Measurements from ENCODE around the gene NECTIN4.

NECTIN4 gene

GRCh38 chr1:161059293-161059692 lies 30.1 kb downstream of the NECTIN4 start:
- Histone ChIP-seq H3K36me3 (ENCODE audit: control insufficient read depth, insufficient read depth, low read length) (no peaks in the 10 kb centered on the region), H3K79me2 (no peaks in the 10 kb centered on the region), H2AFZ (no peak overlapping the region), H3K4me2 (ENCODE audit: low read length) (no peak overlapping the region), H3K9me3 (ENCODE audit: control insufficient read depth, low read length) (no peaks in the 10 kb centered on the region), H3K4me1 (no peaks in the 10 kb centered on the region), H3K27me3 (ENCODE audit: control insufficient read depth, insufficient read depth, low read length) (no peaks in the 10 kb centered on the region), H3K27ac (no peak overlapping the region), H3K9ac (no peak overlapping the region), H3K4me3 (ENCODE audit: low read depth, low read length) (no peak overlapping the region)
- TF ChIP-seq CTCF (IDR thresholded peaks at IDR 0.05), result no peak

GRCh38 chr1:161054805-161055204 lies 34.6 kb downstream of the NECTIN4 start:
- H3K4me1 ChIP-seq, result no peaks in the 10 kb centered on the region
- H3K9me3 ChIP-seq (ENCODE audit: control insufficient read depth, low read length), result no peaks in the 10 kb centered on the region
- H3K79me2 ChIP-seq, result no peaks in the 10 kb centered on the region
- no peak overlapping the region for H3K9ac ChIP-seq
- H3K27ac ChIP-seq, result no peak overlapping the region
- TF ChIP-seq CTCF (IDR thresholded peaks at IDR 0.05), result no peak
- no peak overlapping the region for H2AFZ ChIP-seq
- no peaks in the 10 kb centered on the region for H3K36me3 ChIP-seq (ENCODE audit: control insufficient read depth, insufficient read depth, low read length)
- H3K4me3 ChIP-seq (ENCODE audit: low read depth, low read length), result no peak overlapping the region
- no peaks in the 10 kb centered on the region for H3K27me3 ChIP-seq (ENCODE audit: control insufficient read depth, insufficient read depth, low read length)
- H3K4me2 ChIP-seq (ENCODE audit: low read length), result no peak overlapping the region

GRCh38 chr1:161054232-161054631 lies 35.1 kb downstream of the NECTIN4 start:
- TF ChIP-seq CTCF (IDR thresholded peaks at IDR 0.05), result no peak
- Histone ChIP-seq H3K36me3 (ENCODE audit: control insufficient read depth, insufficient read depth, low read length) (no peaks in the 10 kb centered on the region), H3K4me1 (no peaks in the 10 kb centered on the region), H3K27ac (no peak overlapping the region), H3K27me3 (ENCODE audit: control insufficient read depth, insufficient read depth, low read length) (no peaks in the 10 kb centered on the region), H3K9me3 (ENCODE audit: control insufficient read depth, low read length) (no peaks in the 10 kb centered on the region), H2AFZ (no peak overlapping the region), H3K4me2 (ENCODE audit: low read length) (no peak overlapping the region), H3K79me2 (no peaks in the 10 kb centered on the region), H3K9ac (no peak overlapping the region), H3K4me3 (ENCODE audit: low read depth, low read length) (no peak overlapping the region)

GRCh38 chr1:161052899-161053298 lies 36.5 kb downstream of the NECTIN4 start:
- no peak overlapping the region for H2AFZ ChIP-seq
- H3K4me1 ChIP-seq, result no peaks in the 10 kb centered on the region
- H3K9me3 ChIP-seq (ENCODE audit: control insufficient read depth, low read length), result no peaks in the 10 kb centered on the region
- H3K36me3 ChIP-seq (ENCODE audit: control insufficient read depth, insufficient read depth, low read length), result no peaks in the 10 kb centered on the region
- TF ChIP-seq CTCF (IDR thresholded peaks at IDR 0.05), result no peak
- no peak overlapping the region for H3K9ac ChIP-seq
- no peak overlapping the region for H3K4me3 ChIP-seq (ENCODE audit: low read depth, low read length)
- H3K4me2 ChIP-seq (ENCODE audit: low read length), result no peak overlapping the region
- H3K27me3 ChIP-seq (ENCODE audit: control insufficient read depth, insufficient read depth, low read length), result no peaks in the 10 kb centered on the region
- H3K27ac ChIP-seq, result no peak overlapping the region
- H3K79me2 ChIP-seq, result no peaks in the 10 kb centered on the region

GRCh38 chr1:161051219-161051618 lies 38.1 kb downstream of the NECTIN4 start:
- Histone ChIP-seq H3K4me3 (ENCODE audit: low read depth, low read length) (no peak overlapping the region), H3K9ac (no peak overlapping the region), H3K4me1 (peaks cover 3% of the 10 kb centered on the region), H2AFZ (no peak overlapping the region), H3K4me2 (ENCODE audit: low read length) (no peak overlapping the region), H3K27ac (no peak overlapping the region), H3K36me3 (ENCODE audit: control insufficient read depth, insufficient read depth, low read length) (no peaks in the 10 kb centered on the region), H3K27me3 (ENCODE audit: control insufficient read depth, insufficient read depth, low read length) (no peaks in the 10 kb centered on the region), H3K9me3 (ENCODE audit: control insufficient read depth, low read length) (no peaks in the 10 kb centered on the region), H3K79me2 (no peaks in the 10 kb centered on the region)
- no peak for TF ChIP-seq CTCF (IDR thresholded peaks at IDR 0.05)
